Measurements from ENCODE around the gene TMEM81.

TMEM81 gene

DNA sequence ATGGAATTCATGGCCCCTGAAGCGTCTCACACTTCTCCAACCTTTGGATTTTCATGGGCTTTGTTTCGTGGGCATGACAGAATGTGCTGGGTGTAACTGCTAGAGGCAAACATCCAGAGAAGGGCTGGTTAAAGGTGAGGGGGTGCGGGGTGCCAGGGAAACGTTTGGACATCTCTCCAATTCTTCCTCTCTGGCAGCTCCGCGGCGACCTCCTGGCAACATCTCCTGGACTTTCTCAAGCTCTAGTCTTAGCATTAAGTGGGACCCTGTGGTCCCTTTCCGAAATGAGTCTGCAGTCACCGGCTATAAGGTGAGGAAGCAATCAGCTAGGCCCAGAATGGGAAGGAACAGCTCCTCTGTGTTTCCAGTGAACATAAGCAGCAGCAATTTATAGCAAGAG is 12.0 kb downstream of the TMEM81 start:
- no peak for TF ChIP-seq SPI1 (IDR thresholded peaks at IDR 0.05; ENCODE audit: low read depth, low read length)
- no peak for TF ChIP-seq POLR2A (IDR thresholded peaks at IDR 0.05; ENCODE audit: low read depth, low read length)
- no peak for TF ChIP-seq POLR2AphosphoS5 (IDR thresholded peaks at IDR 0.05; ENCODE audit: low read depth, low read length)
- no peak for TF ChIP-seq POU2F2 (IDR thresholded peaks at IDR 0.05; ENCODE audit: low read depth, low read length)
- TF ChIP-seq PAX5 (IDR thresholded peaks at IDR 0.05; ENCODE audit: insufficient read depth, low read length, severe bottlenecking), result no peak
- TF ChIP-seq TAF1 (IDR thresholded peaks at IDR 0.05; ENCODE audit: low read depth, low read length), result no peak
- FAIRE-seq (no peak), DNase-seq (ENCODE audit: insufficient read length, low spot score) (no peak)

DNA sequence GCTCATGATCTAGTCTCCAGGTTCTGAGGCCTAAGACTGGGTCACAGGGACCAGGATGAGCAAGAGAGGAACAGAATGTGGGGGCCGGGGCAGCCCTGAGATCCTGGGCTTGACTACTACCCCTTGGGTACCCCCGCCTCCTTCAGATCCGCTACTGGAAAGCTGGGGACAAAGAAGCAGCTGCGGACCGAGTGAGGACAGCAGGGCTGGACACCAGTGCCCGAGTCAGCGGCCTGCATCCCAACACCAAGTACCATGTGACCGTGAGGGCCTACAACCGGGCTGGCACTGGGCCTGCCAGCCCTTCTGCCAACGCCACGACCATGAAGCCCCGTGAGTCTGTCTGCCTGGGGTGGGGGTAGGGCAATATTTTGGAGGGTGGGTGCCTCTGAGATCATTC is 12.5 kb downstream of the TMEM81 start:
- TF ChIP-seq PAX5 (IDR thresholded peaks at IDR 0.05; ENCODE audit: insufficient read depth, low read length, severe bottlenecking), result no peak
- no peak for FAIRE-seq
- DNase-seq (ENCODE audit: insufficient read length, low spot score), result no peak

DNA sequence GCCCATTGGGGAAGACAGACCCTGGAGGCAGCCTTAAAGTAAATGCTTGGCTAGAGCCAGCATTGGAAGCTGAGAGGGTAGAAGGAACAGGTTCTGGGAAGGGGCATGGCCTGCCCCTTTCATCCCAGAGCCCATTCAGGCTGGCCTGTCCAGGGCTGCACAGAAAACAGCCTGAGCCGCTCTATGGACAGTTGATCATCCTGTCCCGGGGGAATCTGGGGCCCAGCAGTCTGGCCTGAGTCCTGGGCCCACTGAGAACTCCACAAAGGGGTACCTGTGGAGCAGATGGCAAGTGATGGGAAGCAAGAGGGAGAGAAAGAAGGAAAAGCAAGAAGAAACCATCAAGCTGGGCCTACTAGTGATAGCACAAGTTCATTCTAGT is 13.2 kb downstream of the TMEM81 start:
- DNase-seq (ENCODE audit: insufficient read length, low spot score) (no peak), FAIRE-seq (no peak)
- TF ChIP-seq POLR2AphosphoS5 (IDR thresholded peaks at IDR 0.05; ENCODE audit: low read depth, low read length) (no peak), SPI1 (IDR thresholded peaks at IDR 0.05; ENCODE audit: low read depth, low read length) (no peak), TAF1 (IDR thresholded peaks at IDR 0.05; ENCODE audit: low read depth, low read length) (no peak), POU2F2 (IDR thresholded peaks at IDR 0.05; ENCODE audit: low read depth, low read length) (no peak), POLR2A (IDR thresholded peaks at IDR 0.05; ENCODE audit: low read depth, low read length) (no peak), PAX5 (IDR thresholded peaks at IDR 0.05; ENCODE audit: insufficient read depth, low read length, severe bottlenecking) (no peak)

DNA sequence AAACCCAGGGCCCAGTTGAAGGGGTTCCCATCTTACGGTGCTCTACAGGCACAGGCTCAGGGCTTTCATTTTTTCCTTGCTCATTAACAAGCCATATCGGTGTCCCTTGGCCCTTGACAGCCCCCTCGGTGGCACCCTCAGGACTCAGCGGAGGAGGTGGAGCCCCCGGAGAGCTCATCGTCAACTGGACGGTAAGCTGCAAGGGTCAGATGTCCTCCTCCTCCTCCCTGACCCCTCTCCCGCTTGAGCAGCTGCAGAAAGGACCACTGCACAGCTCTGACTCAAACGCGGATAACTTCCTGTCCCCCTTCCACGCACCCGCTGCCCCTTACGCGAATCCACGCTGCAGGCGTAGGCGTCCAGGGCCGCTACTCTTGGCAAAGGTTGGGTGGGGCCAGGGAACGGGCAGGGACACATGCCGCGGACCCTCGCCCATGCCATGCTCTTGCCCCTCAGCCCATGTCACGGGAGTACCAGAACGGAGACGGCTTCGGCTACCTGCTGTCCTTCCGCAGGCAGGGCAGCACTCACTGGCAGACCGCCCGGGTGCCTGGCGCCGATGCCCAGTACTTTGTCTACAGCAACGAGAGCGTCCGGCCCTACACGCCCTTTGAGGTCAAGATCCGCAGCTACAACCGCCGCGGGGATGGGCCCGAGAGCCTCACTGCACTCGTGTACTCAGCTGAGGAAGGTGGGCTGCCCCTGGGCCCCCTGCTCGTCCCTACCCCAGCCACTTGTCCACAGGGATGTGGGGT is 14.7 kb downstream of the TMEM81 start:
- DNase-seq (ENCODE audit: insufficient read length, low spot score), result no peak
- TF ChIP-seq SPI1 (IDR thresholded peaks at IDR 0.05; ENCODE audit: low read depth, low read length) (no peak), PAX5 (IDR thresholded peaks at IDR 0.05; ENCODE audit: insufficient read depth, low read length, severe bottlenecking) (no peak), POU2F2 (IDR thresholded peaks at IDR 0.05; ENCODE audit: low read depth, low read length) (no peak), POLR2A (IDR thresholded peaks at IDR 0.05; ENCODE audit: low read depth, low read length) (no peak), TAF1 (IDR thresholded peaks at IDR 0.05; ENCODE audit: low read depth, low read length) (no peak), POLR2AphosphoS5 (IDR thresholded peaks at IDR 0.05; ENCODE audit: low read depth, low read length) (no peak)
- no peak for FAIRE-seq

DNA sequence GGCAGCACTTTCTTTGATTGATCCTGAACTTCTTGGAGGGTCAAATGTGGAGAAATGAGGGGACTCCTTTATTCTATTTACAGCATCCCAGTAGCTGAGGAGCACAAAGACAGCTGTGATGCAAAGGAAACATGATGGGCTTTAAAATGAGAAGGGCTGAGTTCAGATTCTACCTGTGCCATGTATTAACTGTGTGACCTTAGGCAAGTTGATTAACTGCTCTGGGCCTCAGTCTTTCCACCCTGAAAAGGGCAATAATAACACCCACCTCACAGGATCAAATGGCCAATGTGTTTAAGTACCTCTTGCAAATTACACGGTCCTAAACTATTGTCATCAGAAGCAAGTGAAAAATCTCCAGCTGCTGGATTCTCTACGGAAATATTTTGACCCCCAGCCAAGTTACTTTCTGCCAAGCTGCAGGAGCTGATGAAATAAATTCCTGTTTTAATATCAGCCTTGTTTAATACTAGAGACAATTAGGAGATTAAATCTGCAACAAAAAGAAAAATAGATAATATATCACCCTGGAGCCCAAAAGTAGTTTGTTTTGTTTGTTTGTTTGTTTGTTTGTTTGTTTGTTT is 15.7 kb downstream of the TMEM81 start:
- FAIRE-seq, result no peak

DNA sequence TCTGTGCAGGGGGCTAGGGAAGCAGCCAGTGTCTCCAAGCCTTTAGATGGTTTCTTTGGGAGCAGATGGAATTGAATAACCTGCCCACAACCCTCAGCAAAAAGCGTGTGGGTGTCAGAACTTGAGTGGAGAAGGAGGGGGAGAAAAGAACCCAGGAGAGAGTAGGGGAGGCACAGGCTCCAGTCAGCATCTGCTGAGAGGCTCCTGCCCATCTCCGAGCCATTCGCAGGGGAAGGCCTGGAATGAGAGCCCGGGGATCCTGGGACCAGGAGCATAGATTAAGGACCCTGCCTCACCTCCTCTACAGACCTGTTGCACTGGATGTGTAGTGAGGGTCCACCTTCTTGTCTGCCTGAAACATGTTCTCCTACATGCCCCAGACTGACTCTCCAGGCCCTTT is 16.3 kb downstream of the TMEM81 start:
- DNase-seq (ENCODE audit: insufficient read length, low spot score) (no peak), FAIRE-seq (no peak)
- TF ChIP-seq PAX5 (IDR thresholded peaks at IDR 0.05; ENCODE audit: insufficient read depth, low read length, severe bottlenecking) (no peak), POLR2A (IDR thresholded peaks at IDR 0.05; ENCODE audit: low read depth, low read length) (no peak), POU2F2 (IDR thresholded peaks at IDR 0.05; ENCODE audit: low read depth, low read length) (no peak), TAF1 (IDR thresholded peaks at IDR 0.05; ENCODE audit: low read depth, low read length) (no peak), POLR2AphosphoS5 (IDR thresholded peaks at IDR 0.05; ENCODE audit: low read depth, low read length) (no peak), SPI1 (IDR thresholded peaks at IDR 0.05; ENCODE audit: low read depth, low read length) (no peak)

More for the DNA sequence above, 15.7 kb downstream of the TMEM81 start:
- no peak for DNase-seq (ENCODE audit: insufficient read length, low spot score)
- TF ChIP-seq PAX5 (IDR thresholded peaks at IDR 0.05; ENCODE audit: insufficient read depth, low read length, severe bottlenecking), result no peak

DNA sequence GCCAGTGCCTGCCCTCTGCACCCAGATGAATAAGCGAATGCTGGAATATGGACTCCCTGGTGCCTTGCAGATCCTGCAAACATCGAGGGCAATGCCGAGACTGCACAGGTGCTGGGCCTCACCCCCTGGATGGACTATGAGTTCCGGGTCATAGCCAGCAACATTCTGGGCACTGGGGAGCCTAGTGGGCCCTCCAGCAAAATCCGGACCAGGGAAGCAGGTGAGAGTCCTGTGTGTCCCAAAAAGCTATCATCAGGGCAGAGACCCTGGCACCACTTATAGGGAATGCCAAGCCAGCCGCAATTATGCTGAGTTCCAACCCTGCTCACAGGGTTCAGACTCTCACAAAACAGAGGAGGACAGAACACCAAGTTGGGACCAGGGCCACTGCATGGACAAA is 17.2 kb downstream of the TMEM81 start:
- no peak for TF ChIP-seq POU2F2 (IDR thresholded peaks at IDR 0.05; ENCODE audit: low read depth, low read length)
- TF ChIP-seq TAF1 (IDR thresholded peaks at IDR 0.05; ENCODE audit: low read depth, low read length), result no peak
- TF ChIP-seq PAX5 (IDR thresholded peaks at IDR 0.05; ENCODE audit: insufficient read depth, low read length, severe bottlenecking), result no peak
- no peak for TF ChIP-seq POLR2A (IDR thresholded peaks at IDR 0.05; ENCODE audit: low read depth, low read length)
- no peak for TF ChIP-seq SPI1 (IDR thresholded peaks at IDR 0.05; ENCODE audit: low read depth, low read length)
- no peak for TF ChIP-seq POLR2AphosphoS5 (IDR thresholded peaks at IDR 0.05; ENCODE audit: low read depth, low read length)
- no peak for FAIRE-seq

DNA sequence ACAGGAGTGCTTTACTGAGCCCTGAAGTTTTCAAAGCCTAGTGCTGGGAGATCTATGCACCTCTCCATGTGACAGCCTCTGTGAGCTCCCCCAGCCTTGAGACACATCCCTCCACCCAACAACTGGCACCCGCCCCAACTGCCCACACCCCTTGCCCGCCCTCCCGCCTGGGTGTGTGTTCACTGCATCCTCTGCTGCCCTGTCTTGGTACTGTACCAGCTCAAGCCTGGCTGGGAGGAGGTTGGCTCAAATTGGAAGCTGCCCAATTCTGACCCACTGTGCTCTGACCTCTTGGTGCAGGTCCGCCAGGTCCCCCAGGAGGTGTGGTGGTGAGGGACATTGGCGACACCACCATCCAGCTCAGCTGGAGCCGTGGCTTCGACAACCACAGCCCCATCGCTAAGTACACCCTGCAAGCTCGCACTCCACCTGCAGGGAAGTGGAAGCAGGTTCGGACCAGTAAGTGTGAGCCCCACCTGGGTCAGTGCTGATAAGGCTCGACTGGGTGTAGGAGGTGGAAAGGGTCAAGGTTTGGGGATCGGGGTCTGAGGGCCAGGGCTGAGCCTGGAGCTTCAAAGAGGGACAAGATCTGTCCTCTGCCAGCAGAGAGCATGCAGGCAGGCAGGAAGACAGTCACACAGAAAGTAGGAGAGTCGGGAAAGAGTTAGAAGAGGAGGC is 18.0 kb downstream of the TMEM81 start:
- no peak for DNase-seq (ENCODE audit: insufficient read length, low spot score)
- FAIRE-seq, result no peak
- no peak for TF ChIP-seq SPI1 (IDR thresholded peaks at IDR 0.05; ENCODE audit: low read depth, low read length)
- no peak for TF ChIP-seq POU2F2 (IDR thresholded peaks at IDR 0.05; ENCODE audit: low read depth, low read length)
- no peak for TF ChIP-seq POLR2AphosphoS5 (IDR thresholded peaks at IDR 0.05; ENCODE audit: low read depth, low read length)
- no peak for TF ChIP-seq TAF1 (IDR thresholded peaks at IDR 0.05; ENCODE audit: low read depth, low read length)
- TF ChIP-seq PAX5 (IDR thresholded peaks at IDR 0.05; ENCODE audit: insufficient read depth, low read length, severe bottlenecking), result no peak
- no peak for TF ChIP-seq POLR2A (IDR thresholded peaks at IDR 0.05; ENCODE audit: low read depth, low read length)

More for the DNA sequence above, 17.2 kb downstream of the TMEM81 start:
- DNase-seq (ENCODE audit: insufficient read length, low spot score), result no peak

DNA sequence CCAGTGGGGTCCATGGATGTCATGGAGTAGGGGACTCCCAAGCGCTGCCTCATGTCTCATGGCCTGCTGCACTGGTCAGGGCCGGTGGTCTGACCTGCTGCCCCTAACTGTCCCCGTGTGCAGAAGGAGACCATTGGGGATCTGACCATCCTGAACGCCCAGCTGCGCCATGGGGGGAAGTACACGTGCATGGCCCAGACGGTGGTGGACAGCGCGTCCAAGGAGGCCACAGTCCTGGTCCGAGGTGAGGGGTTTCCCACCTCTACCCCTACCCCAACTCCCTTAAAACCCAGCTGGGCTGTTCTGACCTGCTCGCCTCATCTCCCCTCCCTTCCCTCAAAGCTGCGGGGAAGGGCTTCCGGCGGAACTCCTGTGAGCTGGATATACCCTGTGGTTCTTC is 18.6 kb downstream of the TMEM81 start:
- no peak for TF ChIP-seq POLR2AphosphoS5 (IDR thresholded peaks at IDR 0.05; ENCODE audit: low read depth, low read length)
- no peak for TF ChIP-seq TAF1 (IDR thresholded peaks at IDR 0.05; ENCODE audit: low read depth, low read length)
- TF ChIP-seq SPI1 (IDR thresholded peaks at IDR 0.05; ENCODE audit: low read depth, low read length), result no peak
- TF ChIP-seq POLR2A (IDR thresholded peaks at IDR 0.05; ENCODE audit: low read depth, low read length), result no peak
- TF ChIP-seq PAX5 (IDR thresholded peaks at IDR 0.05; ENCODE audit: insufficient read depth, low read length, severe bottlenecking), result no peak
- TF ChIP-seq POU2F2 (IDR thresholded peaks at IDR 0.05; ENCODE audit: low read depth, low read length), result no peak
- no peak for DNase-seq (ENCODE audit: insufficient read length, low spot score)
- no peak for FAIRE-seq

All from GM12891 (cell line).